HG03095 (cell line): ENCODE results near the gene BBOX1.
"Not testable (repeated sequence)": the region's sequence is repeated elsewhere in the genome, so short reads cannot be mapped to it uniquely, and the experiment has no call there.

Source experiments
- ATAC-seq: cut with Tn5 transposase; IDR thresholded peaks from one replicate; pipeline ENCODE4 v1.9.1; 2021; ENCODE audit warnings: moderate library complexity; ENCODE audit not compliant: unreplicated experiment

The BBOX1 gene, protein sequence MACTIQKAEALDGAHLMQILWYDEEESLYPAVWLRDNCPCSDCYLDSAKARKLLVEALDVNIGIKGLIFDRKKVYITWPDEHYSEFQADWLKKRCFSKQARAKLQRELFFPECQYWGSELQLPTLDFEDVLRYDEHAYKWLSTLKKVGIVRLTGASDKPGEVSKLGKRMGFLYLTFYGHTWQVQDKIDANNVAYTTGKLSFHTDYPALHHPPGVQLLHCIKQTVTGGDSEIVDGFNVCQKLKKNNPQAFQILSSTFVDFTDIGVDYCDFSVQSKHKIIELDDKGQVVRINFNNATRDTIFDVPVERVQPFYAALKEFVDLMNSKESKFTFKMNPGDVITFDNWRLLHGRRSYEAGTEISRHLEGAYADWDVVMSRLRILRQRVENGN

DNA sequence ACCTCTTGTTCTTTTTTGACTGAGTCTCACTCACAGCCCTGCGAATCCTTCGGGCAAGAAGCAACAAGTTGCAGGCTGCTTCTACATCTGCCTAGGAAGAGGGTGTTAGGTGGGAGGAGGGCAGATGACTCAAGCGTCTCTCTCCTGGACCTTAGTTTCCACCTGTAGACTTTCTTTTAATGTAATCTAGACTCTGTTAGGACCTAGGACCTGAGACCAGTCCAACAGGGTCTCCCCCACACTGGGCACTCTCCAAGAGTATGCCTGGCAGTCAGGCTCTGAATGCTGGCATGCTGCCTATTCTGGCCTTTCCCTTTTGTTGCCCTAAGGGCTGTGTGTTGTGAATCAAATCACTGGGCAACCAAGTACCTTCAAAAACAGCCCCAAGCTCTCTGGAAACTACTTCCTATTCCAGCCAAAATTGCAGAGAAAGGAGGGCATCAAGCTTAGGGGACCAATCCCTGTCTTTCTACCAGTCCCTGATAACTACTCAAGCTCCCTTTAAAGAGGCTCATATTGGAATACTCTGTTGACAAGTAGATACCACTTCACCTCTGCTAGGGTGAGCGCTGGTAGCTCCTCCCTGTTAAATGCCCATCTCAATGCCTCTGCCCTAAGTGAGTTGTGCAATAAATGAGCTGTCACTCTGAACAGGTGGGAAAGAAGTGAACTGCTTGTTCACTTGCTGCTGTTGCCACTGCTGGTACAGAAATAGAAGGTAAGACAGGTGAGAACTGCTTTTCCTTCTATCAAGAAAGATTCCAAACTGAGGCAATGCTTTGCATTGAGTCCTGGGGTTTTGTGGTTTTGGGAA lies at the start of gene BBOX1:
Gene BBOX1, plus strand, starts transcription at position 514 of the 814 bp plus-strand sequence. CDS start 14,616 bp downstream, outside the sequence.
- ATAC-seq = no peak

DNA sequence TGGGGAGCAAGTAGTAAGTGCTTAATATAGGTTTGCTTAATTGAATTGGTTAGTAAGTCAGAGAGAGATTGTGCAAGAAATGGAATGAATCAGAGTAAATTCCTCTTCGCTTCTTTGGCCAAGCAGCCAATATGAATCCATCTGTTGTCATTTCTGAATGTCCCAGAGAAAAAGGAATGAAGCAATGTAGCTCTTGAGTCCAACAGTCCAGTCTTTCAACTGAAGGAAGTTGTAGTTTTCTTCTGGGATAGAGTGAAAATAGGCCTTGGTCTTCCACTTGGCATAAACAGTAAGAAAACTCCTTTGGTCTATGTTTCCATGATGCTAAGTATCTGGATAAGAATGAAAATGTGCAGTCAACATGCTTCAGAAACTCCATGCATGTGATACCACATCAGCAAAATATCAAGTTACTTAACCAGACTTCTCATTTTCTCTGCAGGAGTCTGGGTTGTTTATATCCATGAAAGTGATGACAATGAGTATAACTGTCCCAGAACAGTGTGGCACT lies 48.5 kb upstream of the BBOX1 start:
- no peak for ATAC-seq

DNA sequence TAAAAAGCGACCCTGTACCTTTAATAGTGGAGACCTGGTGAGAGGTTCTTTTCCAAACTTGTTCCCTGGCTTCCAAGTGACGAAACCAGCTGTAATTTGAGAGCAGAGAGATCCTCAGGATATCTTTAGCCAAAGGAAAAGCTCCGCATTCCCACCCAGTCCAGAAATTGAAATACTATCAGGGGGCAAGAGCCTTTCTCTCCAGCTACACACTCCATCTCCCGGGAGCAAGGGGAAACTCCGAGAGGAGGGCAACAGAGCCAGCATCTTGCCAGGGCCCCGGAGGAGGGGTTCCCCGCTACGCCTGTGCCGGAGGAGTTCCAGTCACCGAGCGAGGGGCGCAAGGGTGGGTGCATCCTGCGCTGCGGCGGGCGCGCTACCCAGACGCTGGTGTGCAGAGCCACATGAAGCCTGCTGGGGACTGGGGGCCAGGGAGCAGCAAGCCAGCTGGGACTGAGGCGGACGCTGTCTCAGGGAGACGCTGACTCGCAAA lies 46.6 kb upstream of the BBOX1 start, which contains the start of gene FIBIN:
Gene FIBIN, plus strand, starts transcription at position 148 of the 493 bp plus-strand sequence. CDS start 415 bp downstream, outside the sequence.
- no peak for ATAC-seq

DNA sequence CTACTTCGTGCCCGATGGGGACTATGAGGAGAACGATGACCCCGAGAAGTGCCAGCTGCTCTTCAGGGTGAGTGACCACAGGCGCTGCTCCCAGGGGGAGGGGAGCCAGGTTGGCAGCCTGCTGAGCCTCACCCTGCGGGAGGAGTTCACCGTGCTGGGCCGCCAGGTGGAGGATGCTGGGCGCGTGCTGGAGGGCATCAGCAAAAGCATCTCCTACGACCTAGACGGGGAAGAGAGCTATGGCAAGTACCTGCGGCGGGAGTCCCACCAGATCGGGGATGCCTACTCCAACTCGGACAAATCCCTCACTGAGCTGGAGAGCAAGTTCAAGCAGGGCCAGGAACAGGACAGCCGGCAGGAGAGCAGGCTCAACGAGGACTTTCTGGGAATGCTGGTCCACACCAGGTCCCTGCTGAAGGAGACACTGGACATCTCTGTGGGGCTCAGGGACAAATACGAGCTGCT lies 46.0 kb upstream of the BBOX1 start:
- no peak for ATAC-seq

DNA sequence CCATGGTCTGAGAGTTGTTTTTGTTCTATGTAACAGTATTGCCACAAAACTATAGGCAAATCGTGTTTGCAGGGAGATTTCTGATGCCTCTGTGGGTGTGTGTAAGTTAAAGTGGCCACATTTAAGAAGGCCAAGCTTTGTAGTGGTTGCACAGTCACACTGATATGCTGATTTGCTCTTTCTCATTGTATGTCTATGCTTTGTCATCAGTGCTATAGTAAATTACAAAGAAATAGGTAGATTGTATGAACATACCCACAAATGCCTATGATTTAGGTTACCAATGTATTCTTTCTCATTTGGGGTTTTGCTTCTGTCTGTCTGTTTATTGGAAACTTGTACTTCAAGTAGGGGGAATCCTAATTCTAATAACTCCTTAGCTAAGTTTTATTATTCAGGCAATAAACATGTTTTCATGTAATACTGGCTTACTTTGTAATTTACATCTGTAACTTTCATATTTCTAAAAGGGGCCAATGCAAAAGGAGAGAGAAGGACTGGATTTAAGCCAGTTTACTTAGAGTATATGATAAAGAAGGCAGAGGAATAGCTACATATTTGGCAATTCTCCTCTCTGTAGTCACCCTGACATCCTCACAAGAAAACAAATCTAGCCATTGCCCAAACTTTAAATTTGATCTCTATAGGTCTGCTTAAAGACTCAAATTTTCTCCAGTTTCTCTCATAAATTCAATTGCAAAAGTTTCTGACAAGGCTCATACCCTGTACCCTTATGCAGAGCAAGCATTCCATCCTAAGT lies 44.7 kb upstream of the BBOX1 start:
- ATAC-seq = no peak

DNA sequence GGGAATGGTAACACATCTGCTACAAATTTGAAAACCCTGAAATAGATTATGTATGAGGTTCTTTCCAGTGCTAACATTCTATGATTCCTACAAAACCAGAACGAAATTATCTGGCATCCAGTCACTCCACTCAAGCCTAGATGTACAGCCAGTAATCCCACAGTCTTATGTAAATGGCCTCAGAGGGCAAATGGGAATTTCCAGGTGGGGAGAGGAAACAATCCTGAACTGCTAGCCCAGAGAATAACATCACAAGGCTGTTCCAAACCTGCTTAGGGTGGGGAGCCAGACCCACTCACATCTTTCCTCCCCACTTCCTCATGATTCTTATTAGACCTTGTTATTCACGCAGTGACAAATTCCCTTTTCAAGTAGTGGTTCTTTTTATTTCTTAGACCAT lies 43.2 kb upstream of the BBOX1 start:
- ATAC-seq = no peak

DNA sequence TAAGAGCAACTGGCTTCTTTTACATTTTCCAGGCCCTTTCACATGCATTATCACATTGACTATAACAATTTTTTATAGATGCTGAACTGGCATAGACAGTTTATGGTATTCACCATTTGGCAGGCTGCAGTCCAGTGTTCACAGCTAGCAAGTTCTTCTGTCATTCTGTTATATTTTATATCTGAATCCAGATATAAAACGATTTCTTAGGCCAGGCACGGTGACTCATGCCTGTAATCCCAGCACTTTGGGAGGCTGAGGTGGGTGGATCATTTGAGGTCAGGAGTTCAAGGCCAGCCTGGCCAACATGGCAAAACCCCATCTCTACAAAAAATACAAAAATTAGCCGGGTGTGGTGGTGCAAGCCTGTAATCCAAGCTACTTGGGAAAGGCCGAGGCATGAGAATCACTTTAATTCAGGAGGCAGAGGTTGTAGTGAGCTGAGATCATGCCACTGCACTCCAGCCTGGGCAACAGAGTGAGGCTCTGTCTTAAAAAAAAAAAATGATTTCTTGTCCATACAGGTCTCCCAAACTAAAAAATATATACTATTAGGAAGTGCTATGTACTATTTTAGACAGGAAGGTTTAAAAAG lies 39.4 kb upstream of the BBOX1 start:
- not testable (repeated sequence) for ATAC-seq

DNA sequence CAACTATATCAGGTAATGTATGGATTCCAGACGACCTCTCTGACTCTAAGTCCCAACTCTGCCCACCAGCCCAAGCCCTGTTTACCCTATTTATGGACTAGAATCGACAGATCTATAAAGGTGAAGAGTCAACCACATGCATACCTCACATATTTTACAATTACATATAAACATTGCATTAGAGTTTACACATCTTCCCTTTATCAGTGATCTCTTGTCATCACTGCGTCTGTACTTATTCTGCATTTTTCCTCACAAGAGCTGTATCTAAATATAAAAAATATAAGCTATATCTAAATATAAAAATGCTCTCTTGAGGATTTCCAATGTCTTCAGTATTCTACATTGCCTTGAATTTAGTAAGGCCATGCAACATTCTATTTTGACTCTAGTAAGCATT lies 38.2 kb upstream of the BBOX1 start:
- no peak for ATAC-seq

DNA sequence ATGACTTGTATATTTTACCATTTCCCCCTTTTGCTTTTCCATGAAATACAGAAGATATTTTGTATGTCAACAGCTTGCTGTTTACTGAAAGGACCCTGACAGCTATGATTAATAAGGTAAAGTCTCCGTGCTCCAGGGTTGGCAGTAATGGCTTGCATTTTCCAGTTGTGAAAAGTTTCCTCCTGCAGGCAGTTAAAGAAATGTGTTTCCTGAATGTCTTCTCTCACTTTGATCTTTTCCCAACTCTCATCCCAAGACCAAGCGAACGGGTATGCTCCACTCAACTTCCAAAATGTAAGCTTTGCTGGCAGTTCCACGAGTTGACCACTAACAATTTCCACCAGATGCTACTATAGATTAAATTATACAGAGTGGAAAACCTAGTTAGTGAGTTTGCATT lies 37.8 kb upstream of the BBOX1 start:
- no peak for ATAC-seq

DNA sequence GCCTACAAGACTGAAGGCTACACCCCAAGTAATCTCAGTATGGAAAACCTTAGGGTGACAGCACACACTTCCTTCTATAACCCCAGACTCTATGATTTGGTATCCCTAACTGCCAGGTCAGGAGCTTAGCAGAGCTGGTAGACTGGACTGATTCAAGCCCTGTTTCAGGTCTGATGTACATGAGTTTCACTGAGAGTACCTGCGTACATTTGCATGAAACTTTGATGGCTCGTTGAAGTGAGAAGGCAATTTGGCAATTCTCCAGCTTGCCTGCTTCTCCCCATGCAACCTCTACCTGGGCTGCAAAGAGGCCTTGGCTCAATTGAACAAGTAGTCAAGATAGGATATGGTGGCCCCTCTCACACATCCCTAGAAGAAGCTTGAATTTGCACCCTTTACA lies 36.5 kb upstream of the BBOX1 start:
- no peak for ATAC-seq

DNA sequence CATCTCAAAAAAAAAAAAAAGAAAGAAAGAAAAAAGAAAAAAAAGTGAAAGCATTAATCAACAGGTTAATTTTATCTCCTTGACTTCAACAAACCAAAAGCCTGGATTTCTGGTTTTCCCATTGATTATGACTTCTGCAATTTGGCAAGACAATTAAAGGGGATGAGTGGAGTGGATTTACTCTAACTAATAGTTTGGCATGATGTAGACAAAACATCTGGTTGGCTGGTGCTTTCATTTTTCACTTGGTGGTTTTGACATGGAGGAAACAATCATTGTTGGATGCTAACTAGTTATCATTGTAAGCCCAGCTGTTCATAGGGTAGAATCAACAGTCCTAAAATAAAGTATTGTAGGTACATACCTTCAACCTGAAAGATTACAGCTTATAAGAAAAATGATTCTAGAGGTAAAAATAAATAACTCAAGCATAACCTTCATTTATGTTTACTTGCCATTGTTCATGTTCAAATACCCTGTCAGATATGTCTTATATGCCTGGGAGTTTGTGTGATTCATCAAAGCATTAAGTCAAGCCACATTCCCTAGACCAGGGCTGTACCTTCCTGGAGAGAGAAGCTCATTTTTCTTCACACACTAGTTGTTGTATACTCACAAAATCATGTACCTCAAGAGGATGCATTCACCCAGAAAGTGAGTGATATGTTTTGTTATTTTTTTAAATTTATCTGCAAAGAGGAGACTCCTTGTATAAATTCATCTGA lies 31.6 kb upstream of the BBOX1 start:
- ATAC-seq = no peak

DNA sequence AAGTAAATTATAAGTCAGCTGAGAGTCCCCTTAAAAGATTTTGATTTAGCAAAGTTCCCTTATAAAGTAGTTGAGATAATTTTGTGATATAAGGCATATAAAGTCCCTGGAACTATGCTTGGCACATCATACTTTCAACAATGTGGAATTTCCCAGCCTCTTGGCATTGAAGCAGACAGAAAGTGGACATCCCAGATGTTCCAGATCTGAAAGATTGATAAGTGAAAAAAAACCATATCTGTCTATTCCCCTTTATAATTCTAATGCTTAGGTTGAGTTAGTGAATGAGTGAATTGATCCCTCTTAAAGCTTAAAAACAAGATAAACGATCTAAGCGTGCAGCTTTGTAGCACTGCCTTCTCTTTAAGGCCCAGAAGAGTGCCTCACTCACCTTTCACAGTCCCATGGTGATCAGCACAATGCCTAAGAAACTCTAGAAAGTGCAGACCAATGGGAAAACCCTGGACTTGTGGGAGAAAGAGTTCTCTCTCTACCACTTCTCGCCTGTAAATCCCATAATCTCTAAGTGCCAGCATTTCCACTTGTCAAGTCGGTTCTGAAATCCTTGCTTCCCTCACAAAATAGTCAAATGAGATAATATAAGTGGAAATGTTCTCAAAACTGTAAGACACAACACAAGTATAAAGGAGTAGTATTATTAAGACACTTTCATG lies 28.9 kb upstream of the BBOX1 start:
- no peak for ATAC-seq

DNA sequence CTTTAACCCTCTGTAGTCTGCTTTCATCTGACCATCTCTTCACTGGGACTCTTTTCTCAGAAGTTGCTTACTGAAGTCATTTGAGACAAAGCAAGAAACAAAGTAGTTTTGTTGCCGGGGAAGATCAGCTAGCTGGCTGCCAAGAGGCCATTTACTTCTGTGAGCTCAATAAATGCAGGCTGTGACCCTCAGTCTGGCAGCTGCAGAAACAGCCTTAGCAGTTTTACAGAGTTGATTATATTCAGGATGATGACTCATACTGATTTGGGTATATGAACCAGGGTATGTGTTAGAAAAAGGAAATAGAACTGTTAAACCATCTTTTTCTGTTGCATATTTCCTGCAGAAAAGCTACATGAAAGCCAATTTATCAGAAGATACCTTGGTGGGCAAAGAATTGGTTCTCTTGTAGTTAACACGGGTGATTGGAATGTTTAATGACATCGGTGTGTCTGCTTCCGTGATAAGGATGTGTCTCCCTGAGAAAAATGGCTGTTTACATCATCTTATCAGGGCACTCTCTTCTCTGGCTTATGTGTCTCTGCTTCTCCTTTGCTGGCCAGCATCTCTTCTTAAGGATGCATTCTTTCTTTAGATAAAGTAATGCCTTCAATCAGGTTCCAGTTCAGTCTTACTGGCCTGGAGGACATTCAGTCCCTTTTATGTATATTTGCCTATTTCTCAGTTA lies 28.2 kb upstream of the BBOX1 start:
- no peak for ATAC-seq

DNA sequence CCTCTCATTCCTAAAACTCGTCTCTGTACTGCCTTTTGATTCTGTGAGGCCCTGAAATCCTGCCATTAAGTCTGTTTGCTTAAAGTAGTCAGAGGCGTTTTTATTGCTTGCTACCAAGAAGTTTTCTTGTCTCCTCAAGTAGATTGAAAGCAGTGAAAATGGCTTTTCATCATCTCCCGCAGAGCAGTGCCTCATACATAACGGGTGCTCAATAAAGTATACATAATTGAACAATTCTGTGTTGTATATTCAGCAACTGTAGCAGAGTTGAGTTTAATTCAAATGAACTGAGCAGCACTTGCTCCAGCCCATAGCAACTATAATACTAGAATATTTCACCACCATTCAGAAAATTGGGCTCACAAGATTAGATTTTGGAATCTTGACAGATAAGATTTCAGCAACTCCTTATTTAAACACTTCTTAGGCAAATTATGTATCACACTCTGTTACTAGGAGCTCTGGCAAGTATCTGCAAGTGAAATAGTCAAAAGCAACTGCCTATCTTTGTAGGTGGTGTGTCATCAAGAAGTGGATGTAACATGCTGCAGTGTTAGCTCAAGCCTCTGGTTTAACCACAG lies 26.7 kb upstream of the BBOX1 start:
- no peak for ATAC-seq

DNA sequence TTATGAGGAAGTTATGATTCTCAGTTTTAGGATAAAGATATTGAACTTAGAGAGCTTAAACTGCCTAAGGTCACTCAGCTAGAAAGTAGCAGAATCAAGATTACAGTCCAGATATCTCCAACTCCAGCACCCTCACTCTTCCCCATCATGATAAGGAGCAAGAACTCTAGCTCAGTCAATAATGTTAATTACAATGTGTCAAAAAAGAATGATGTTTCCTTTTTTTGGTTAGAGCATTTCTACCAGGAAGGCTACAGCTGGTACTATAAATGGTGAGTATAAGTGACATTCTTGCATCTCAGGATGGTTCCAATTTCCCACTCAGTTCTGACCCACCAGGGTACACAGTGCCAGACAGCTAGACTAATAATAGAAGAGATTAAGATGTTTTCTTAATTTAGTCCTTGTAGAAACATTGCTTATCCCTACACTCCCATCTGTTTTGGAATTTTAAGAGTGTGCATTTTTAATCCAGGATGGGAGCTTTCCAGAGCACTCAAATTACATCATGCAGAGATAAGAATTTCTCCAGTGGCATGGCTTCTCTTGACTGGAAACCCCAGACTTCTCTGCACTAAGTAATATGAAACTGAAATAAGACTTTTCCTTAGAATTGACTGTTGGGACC lies 21.6 kb upstream of the BBOX1 start:
- no peak for ATAC-seq

DNA sequence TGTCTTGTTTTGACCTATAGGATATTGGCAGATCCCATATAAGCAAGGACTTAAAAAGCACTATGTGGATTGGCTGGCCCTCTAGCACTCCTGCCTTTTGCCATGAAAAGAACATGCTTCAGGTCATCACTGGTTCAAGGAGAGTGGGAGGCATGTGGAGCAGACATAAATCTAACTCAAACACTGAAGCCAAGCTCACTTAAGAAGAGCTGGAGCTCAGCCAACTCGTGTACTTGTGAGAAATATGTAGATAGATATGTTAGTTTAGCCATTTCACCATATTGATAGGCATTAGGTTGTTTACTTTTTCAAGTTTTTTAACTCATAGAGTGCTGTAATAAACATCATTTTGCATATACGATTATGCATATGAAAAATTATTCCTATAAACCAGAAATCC lies 19.9 kb upstream of the BBOX1 start:
- ATAC-seq = no peak

DNA sequence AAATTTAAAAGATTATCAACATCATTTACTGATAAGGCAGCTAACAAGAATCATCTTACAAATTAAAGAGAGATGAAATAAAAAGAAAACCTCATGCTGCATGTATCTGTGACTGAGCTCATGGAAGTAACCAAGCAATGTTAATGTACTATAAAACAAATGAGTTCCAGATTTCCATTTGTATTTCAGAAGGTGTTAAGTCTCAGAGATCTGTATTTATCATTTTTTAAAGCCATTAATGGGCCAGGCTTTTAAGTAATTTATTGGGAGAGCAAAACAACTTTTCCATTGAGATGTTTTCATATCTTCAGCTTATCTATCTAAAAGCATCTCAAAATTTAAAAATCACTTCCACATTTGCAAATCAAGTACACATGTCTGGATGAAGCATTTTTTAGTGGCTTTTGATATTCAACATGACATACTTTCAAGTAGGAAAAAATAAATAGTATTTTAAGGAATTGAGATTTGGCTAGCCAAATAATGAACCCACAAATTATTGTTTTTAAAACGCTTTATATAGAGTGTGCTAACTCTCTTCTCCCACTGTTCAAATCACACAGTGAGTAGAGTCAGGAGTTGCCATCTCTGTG lies 17.9 kb upstream of the BBOX1 start:
- ATAC-seq = no peak
